ENCODE measurements around the gene SYNPO2. TPM values are rescaled to one million over a fixed set of nuclear protein-coding genes. Genes with fewer than 3 reads are reported as not detected.

The SYNPO2 gene
- total RNA-seq, 1 experiment from 2014 or later: 0.93 TPM

GRCh38 chr4:118941149-118941548 is 52.5 kb downstream of the SYNPO2 start:
- ChIA-PET RAD21 (ENCODE audit: low non-redundant PET in 1 of 2, low total read pairs in 2 of 2, uncharacterized antibody in 2 of 2, unreplicated experiment in 2 of 2) (no interaction called here), CTCF (no interaction called here), POLR2A (no interaction called here)
- no peak for ATAC-seq
- Histone ChIP-seq H3K4me1 (ENCODE audit: control insufficient read depth in 1 of 2, insufficient read depth in 2 of 2, low read length in 2 of 2) (no peaks in the 10 kb centered on the region), H3K27me3 (ENCODE audit: insufficient read depth, low read length) (no peaks in the 10 kb centered on the region), H3K4me3 (replicated peaks in 1 of 2; ENCODE audit: low read depth in 1 of 2, low read length in 2 of 2) (no peak overlapping the region), H3K9me2 (ENCODE audit: insufficient read depth) (no peaks in the 10 kb centered on the region), H3K4me2 (ENCODE audit: low read length) (no peak overlapping the region), H3K9ac (ENCODE audit: low read length) (no peak overlapping the region), H3K79me2 (ENCODE audit: insufficient read depth, low read length) (no peaks in the 10 kb centered on the region), H2AFZ (ENCODE audit: low read depth, low read length, poor library complexity, severe bottlenecking) (no peak overlapping the region), H3K9me3 (ENCODE audit: control insufficient read depth in 1 of 2, insufficient read depth in 1 of 2, low read depth in 1 of 2, low read length in 2 of 2) (no peaks in the 10 kb centered on the region), H3K27ac (ENCODE audit: low read depth, low read length) (no peak overlapping the region), H4K20me1 (ENCODE audit: insufficient read depth) (no peaks in the 10 kb centered on the region), H3K36me3 (ENCODE audit: control insufficient read depth in 1 of 2, insufficient read depth in 2 of 2, low read length in 2 of 2) (no peaks in the 10 kb centered on the region)
- BruUV-seq (replicated peaks): no TSS peak
- DNase-seq (ENCODE audit: low read depth, low spot score): no peak
- TF ChIP-seq SRF (IDR thresholded peaks at IDR 0.05; ENCODE audit: low read depth): no peak
- intact Hi-C loops (cut with micrococcal nuclease): no loop called here

GRCh38 chr4:118941799-118942198 is 53.1 kb downstream of the SYNPO2 start:
- no peaks in the 10 kb centered on the region for H4K20me1 ChIP-seq (ENCODE audit: insufficient read depth)
- no peaks in the 10 kb centered on the region for H3K36me3 ChIP-seq (ENCODE audit: control insufficient read depth in 1 of 2, insufficient read depth in 2 of 2, low read length in 2 of 2)
- ChIA-PET POLR2A (no interaction called here), CTCF (no interaction called here), RAD21 (ENCODE audit: low non-redundant PET in 1 of 2, low total read pairs in 2 of 2, uncharacterized antibody in 2 of 2, unreplicated experiment in 2 of 2) (no interaction called here)
- no peaks in the 10 kb centered on the region for H3K79me2 ChIP-seq (ENCODE audit: insufficient read depth, low read length)
- BruUV-seq (replicated peaks): no TSS peak
- TF ChIP-seq REST (IDR thresholded peaks at IDR 0.05; ENCODE audit: low read depth) (no peak), EZH2 (IDR thresholded peaks at IDR 0.05) (no peak), CTCF (IDR thresholded peaks at IDR 0.05 in 2 of 3, conservative IDR thresholded peaks at IDR 0.05 in 1 of 3; ENCODE audit: borderline replicate concordance in 1 of 3, insufficient read depth in 1 of 3, low read depth in 2 of 3, low read length in 2 of 3) (no peak), ZNF274 (IDR thresholded peaks at IDR 0.05; ENCODE audit: low read depth, low read length) (no peak), CBX3 (IDR thresholded peaks at IDR 0.05; ENCODE audit: low read depth) (no peak), EGR1 (IDR thresholded peaks at IDR 0.05; ENCODE audit: low read depth) (no peak), SP1 (IDR thresholded peaks at IDR 0.05; ENCODE audit: low read depth) (no peak), POLR2A (IDR thresholded peaks at IDR 0.05; ENCODE audit: borderline replicate concordance, extremely low read depth, insufficient read depth, insufficient read length) (no peak), ZBTB33 (IDR thresholded peaks at IDR 0.05; ENCODE audit: extremely low read depth, insufficient replicate concordance, low read length) (no peak)
- no peaks in the 10 kb centered on the region for H3K4me1 ChIP-seq (ENCODE audit: control insufficient read depth in 1 of 2, insufficient read depth in 2 of 2, low read length in 2 of 2)
- H3K4me3 ChIP-seq (replicated peaks in 1 of 2; ENCODE audit: low read depth in 1 of 2, low read length in 2 of 2): no peak overlapping the region
- intact Hi-C loops (cut with micrococcal nuclease): no loop called here
- no peak overlapping the region for H3K27ac ChIP-seq (ENCODE audit: low read depth, low read length)
- no peak overlapping the region for H3K9ac ChIP-seq (ENCODE audit: low read length)
- ATAC-seq (no peak), DNase-seq (ENCODE audit: low read depth, low spot score) (no peak)
- H3K9me2 ChIP-seq (ENCODE audit: insufficient read depth): no peaks in the 10 kb centered on the region
- H2AFZ ChIP-seq (ENCODE audit: low read depth, low read length, poor library complexity, severe bottlenecking): no peak overlapping the region
- H3K9me3 ChIP-seq (ENCODE audit: control insufficient read depth in 1 of 2, insufficient read depth in 1 of 2, low read depth in 1 of 2, low read length in 2 of 2): no peaks in the 10 kb centered on the region
- no peaks in the 10 kb centered on the region for H3K27me3 ChIP-seq (ENCODE audit: insufficient read depth, low read length)
- no peak overlapping the region for H3K4me2 ChIP-seq (ENCODE audit: low read length)
